Gastrocnemius medialis (tissue), 4 donors: Measurements from ENCODE around the gene PTPN21. TPM values are rescaled to one million over a fixed set of nuclear protein-coding genes. Genes with fewer than 3 reads are reported as not detected.

Experiments used
- ATAC-seq, 2 donors: fragments of 150-250 bp; one replicate each; pipeline ENCODE4 v1.9.1; 2016
- DNase-seq, 2 donors: peaks; one replicate each; pipeline ENCODE4 v3.0.0-alpha.2; 2019
- H3K27ac ChIP-seq, 4 donors: fragments of 200-600 bp; sonication (generic); 1 replicate in 1 of 4; 2 replicates in 3 of 4; pipeline ENCODE4 v1.5.1; 2016 to 2018; ENCODE audit warnings: mild to moderate bottlenecking in 2 of 4, moderate library complexity in 1 of 4
- H3K27me3 ChIP-seq, 3 donors: fragments of 200-600 bp; sonication (generic) in 2 of 3; 1 replicate in 1 of 3; 2 replicates in 2 of 3; pipeline versions ENCODE4 v1.5.1 to v1.6.0; 2016 to 2019; ENCODE audit warnings: mild to moderate bottlenecking in 1 of 3, moderate library complexity in 1 of 3
- H3K36me3 ChIP-seq, 2 donors: fragments of 200-600 bp; sonication (generic) in 1 of 2; one replicate each; pipeline ENCODE4 v1.5.1; 2017 to 2018
- H3K4me1 ChIP-seq, 2 donors: fragments of 200-600 bp; sonication (generic) in 1 of 2; one replicate each; pipeline ENCODE4 v1.5.1; 2016 to 2017; ENCODE audit warnings: mild to moderate bottlenecking in 2 of 2
- H3K4me3 ChIP-seq, 4 donors: fragments of 200-600 bp; sonication (generic) in 3 of 4; 1 replicate in 1 of 4; 2 replicates in 3 of 4; pipeline ENCODE4 v1.5.1; 2016 to 2019; ENCODE audit warnings: mild to moderate bottlenecking in 2 of 4
- H3K9me3 ChIP-seq, 3 donors: fragments of 200-600 bp; sonication (generic) in 2 of 3; 1 replicate in 1 of 3; 2 replicates in 2 of 3; pipeline ENCODE4 v1.5.1; 2016 to 2019
- POLR2A ChIP-seq, 2 donors: fragments of 450-650 bp; IDR thresholded peaks; one replicate each; pipeline ENCODE4 v1.6.1; 2017; ENCODE audit warnings: antibody characterized with exemption in 2 of 2, mild to moderate bottlenecking in 2 of 2, moderate library complexity in 2 of 2
- in situ Hi-C, 4 donors: fragments of 200-750 bp; cut with MboI; loops; one replicate each; pipeline versions ENCODE4 v1.15.0 to v1.8.0; 2017; ENCODE audit warnings: low sequenced_read_pairs in 4 of 4
- intact Hi-C: fragments of 100-400 bp; cut with DNase I; formaldehyde crosslinking; loops from one replicate; pipeline ENCODE4 v1.15.1; 2023; ENCODE audit warnings: low total_unique reads
- total RNA-seq, 4 donors: library from RNA; depleted of rRNA; stranded (reverse); fragments of >200 nt; gene quantifications; one replicate each; pipeline versions ENCODE4 v1.1.0 to v1.2.3, GENCODE V29; 2016
- TF ChIP-seq, protein P1 (sequence below), 5 experiments: fragments of 450-650 bp in 3 of 5; fragments of 200-600 bp in 2 of 5; sonication (generic) in 2 of 5; IDR thresholded peaks in 4 of 5; conservative IDR thresholded peaks in 1 of 5; 1 replicate in 4 of 5; 2 replicates in 1 of 5; pipeline ENCODE4 v1.5.1; 2016 to 2019; ENCODE audit warnings: antibody characterized with exemption in 5 of 5, mild to moderate bottlenecking in 3 of 5, moderate library complexity in 3 of 5

Gene PTPN21
- total RNA-seq, 4 donors from 2014 or later = 5.6 to 11.1 (median 8.6) TPM

DNA sequence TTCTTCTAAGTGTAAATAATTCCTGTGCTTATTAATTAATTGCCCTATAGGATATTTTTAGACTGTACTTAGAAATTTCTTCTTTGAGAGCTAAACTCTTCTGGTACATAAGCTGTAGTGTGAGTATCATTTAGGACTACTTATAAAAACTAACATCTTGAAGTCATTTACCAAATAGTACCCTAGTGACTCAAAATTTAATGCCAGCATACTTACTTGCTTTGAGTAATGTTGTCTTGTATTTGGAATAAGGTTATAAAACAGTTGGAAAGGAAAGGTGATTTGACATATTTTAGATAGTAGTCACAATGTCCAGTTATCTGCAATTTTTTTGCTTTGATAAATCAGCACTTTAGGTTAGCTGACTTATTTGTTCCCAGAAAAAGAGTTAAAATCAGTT lies 130.2 kb downstream of the PTPN21 start:
- in situ Hi-C loops = no loop called here
- intact Hi-C loops = no loop called here
- no peak overlapping the region for H3K4me3 ChIP-seq
- H3K4me1 ChIP-seq = no peaks in the 10 kb centered on the region
- no peak overlapping the region for H3K27ac ChIP-seq
- ATAC-seq (no peak), DNase-seq (no peak)
- H3K36me3 ChIP-seq = no peaks in the 10 kb centered on the region
- no peak for TF ChIP-seq POLR2A (IDR thresholded peaks at IDR 0.05)
- TF ChIP-seq, protein P1, sequence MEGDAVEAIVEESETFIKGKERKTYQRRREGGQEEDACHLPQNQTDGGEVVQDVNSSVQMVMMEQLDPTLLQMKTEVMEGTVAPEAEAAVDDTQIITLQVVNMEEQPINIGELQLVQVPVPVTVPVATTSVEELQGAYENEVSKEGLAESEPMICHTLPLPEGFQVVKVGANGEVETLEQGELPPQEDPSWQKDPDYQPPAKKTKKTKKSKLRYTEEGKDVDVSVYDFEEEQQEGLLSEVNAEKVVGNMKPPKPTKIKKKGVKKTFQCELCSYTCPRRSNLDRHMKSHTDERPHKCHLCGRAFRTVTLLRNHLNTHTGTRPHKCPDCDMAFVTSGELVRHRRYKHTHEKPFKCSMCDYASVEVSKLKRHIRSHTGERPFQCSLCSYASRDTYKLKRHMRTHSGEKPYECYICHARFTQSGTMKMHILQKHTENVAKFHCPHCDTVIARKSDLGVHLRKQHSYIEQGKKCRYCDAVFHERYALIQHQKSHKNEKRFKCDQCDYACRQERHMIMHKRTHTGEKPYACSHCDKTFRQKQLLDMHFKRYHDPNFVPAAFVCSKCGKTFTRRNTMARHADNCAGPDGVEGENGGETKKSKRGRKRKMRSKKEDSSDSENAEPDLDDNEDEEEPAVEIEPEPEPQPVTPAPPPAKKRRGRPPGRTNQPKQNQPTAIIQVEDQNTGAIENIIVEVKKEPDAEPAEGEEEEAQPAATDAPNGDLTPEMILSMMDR (IDR thresholded peaks at IDR 0.05 in 4 of 5, conservative IDR thresholded peaks at IDR 0.05 in 1 of 5) = no peak
- no peaks in the 10 kb centered on the region for H3K27me3 ChIP-seq
- H3K9me3 ChIP-seq = no peaks in the 10 kb centered on the region

DNA sequence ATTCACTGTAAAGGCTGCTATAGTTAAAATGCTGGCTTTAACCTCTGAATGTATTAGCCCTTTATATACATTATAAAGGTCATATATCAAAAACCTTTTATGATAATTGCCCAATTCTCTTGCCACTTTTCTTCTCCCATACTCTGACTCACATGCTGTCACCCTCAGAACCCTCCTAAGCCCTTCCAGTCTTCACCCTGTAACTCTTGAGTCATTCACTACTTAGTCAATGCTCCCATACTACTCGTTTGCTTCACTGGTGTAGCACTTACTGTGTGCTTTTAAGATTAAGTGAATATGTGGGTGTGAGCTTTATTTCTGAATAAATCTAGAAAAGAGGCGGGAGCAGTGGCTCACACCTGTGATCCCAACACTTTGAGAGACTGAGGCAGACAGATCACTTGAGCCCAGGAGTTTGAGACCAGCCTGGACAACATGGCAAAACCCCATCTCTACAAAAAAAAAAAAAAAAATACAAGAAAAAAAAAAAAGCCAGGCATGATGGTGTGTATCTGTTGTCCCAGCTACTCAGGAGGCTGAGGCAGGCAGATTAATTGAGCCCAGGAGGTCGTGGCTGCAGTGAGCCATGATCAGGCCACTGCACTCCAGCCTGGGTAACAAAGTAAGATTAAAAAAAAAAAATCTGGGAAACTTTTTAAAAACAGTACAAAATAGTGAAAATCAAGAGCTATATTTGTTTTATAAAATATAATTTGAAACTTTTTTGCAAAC lies 131.7 kb downstream of the PTPN21 start:
- in situ Hi-C loops (no loop called here), intact Hi-C loops (no loop called here)
- Histone ChIP-seq H3K4me1 (no peaks in the 10 kb centered on the region), H3K4me3 (no peak overlapping the region), H3K27ac (no peak overlapping the region), H3K27me3 (no peaks in the 10 kb centered on the region), H3K36me3 (peaks cover 0 to 5% of the 10 kb centered on the region in 2 donors), H3K9me3 (no peaks in the 10 kb centered on the region)
- DNase-seq (no peak), ATAC-seq (no peak)
- TF ChIP-seq, protein P1 (IDR thresholded peaks at IDR 0.05 in 4 of 5, conservative IDR thresholded peaks at IDR 0.05 in 1 of 5) = no peak

DNA sequence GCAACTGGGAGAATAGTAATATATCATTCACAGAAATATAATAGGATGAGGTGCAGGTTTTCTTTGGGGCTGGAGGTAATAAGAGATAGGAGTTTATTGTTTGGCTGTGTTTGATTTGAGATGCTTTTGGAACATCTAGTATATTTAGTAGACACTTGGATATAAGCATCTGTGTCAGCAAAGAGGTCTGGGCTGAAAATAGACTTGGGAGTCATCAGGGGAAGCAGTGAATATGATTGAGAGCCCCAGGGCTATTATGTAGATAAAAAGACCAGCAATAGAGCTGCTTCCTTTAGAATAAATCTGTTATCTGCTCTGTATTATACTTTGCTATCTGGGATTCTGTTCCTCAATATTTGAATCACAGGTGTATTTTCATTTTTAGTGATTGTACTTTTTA lies 132.8 kb downstream of the PTPN21 start:
- Histone ChIP-seq H3K27ac (no peak overlapping the region), H3K27me3 (no peaks in the 10 kb centered on the region), H3K36me3 (peaks cover 3 to 15% of the 10 kb centered on the region in 2 donors), H3K4me3 (no peak overlapping the region), H3K4me1 (no peaks in the 10 kb centered on the region), H3K9me3 (no peaks in the 10 kb centered on the region)
- ATAC-seq = no peak
- in situ Hi-C loops = no loop called here
- TF ChIP-seq, protein P1 (IDR thresholded peaks at IDR 0.05 in 4 of 5, conservative IDR thresholded peaks at IDR 0.05 in 1 of 5) = no peak
- no peak for TF ChIP-seq POLR2A (IDR thresholded peaks at IDR 0.05)
- intact Hi-C loops = no loop called here
- no peak for DNase-seq

DNA sequence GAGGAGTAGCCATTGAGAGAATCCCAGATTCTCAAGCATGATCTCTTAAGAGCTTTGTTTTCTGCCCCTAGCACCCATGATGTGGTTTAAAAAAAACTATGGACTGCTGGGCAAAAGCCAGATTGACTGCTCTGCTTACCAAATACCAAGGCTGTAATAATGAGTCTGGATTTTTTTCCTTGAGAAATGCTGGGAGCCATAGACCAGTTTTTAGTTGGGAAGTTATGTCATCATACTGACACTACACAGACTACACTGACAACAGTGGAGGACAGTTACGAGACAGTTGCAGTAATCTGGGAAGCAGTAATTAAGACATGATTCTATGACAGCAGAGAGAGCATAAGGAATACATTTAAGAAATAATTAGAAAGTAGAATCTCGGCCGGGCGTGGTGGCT lies 133.5 kb downstream of the PTPN21 start:
- no peak overlapping the region for H3K27ac ChIP-seq
- in situ Hi-C loops = no loop called here
- no peaks in the 10 kb centered on the region for H3K4me1 ChIP-seq
- intact Hi-C loops = no loop called here
- DNase-seq (no peak), ATAC-seq (no peak)
- no peaks in the 10 kb centered on the region for H3K9me3 ChIP-seq
- TF ChIP-seq, protein P1 (IDR thresholded peaks at IDR 0.05 in 4 of 5, conservative IDR thresholded peaks at IDR 0.05 in 1 of 5) = no peak
- TF ChIP-seq POLR2A (IDR thresholded peaks at IDR 0.05) = no peak
- H3K4me3 ChIP-seq = no peak overlapping the region
- H3K36me3 ChIP-seq = peaks cover 3 to 20% of the 10 kb centered on the region in 2 donors
- no peaks in the 10 kb centered on the region for H3K27me3 ChIP-seq

DNA sequence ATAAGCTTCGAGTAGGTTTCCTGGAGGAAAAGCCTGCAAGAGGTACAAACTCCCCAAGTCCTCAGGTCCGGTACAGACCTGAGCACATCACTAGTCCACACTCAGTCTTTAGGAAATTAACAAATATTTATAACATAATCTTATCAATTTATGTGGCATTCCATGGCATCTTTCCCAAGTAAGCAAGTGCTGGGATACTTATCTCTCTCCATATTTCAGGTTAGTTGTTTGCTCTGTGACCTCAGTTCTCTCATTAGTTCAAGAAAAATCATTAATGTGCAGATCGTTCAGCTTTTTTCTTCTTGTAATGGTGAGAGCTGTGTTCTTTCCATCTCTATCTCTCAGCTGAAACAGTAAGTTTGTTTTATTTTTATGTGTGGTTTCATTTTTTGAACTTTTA lies 134.6 kb downstream of the PTPN21 start:
- in situ Hi-C loops (no loop called here), intact Hi-C loops (no loop called here)
- DNase-seq (no peak), ATAC-seq (no peak)
- Histone ChIP-seq H3K36me3 (peaks cover 3 to 28% of the 10 kb centered on the region in 2 donors), H3K4me1 (no peaks in the 10 kb centered on the region), H3K27me3 (no peaks in the 10 kb centered on the region), H3K27ac (no peak overlapping the region), H3K9me3 (no peaks in the 10 kb centered on the region), H3K4me3 (no peak overlapping the region)
- TF ChIP-seq, protein P1 (IDR thresholded peaks at IDR 0.05 in 4 of 5, conservative IDR thresholded peaks at IDR 0.05 in 1 of 5) = no peak
- TF ChIP-seq POLR2A (IDR thresholded peaks at IDR 0.05) = no peak
